ENCODE data around the gene ELAVL1.

DNA sequence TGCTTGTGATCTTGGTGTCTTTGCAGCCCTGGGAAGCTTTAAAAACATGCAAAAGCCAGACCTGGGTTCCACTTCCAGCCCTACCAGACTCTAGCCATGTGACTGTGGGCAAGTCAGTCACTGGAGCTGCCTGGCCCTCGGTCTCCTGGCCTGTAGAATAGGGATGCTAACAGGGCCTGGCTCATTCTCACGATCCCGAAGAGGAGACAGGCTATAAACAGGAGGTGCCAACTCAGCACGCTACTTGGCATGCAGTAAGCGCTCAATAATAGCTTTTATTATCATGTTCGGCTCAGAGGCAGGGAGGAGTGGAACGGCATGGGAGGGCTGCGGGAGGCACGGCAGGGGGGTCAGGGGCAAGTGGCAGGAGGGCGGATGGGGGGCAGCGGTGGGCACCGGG is 81.2 kb downstream of the ELAVL1 start:
- TF ChIP-seq YY1 (IDR thresholded peaks at IDR 0.05; ENCODE audit: insufficient read depth, insufficient read length) (no peak), ZNF274 (IDR thresholded peaks at IDR 0.05; ENCODE audit: low read depth, low read length) (no peak)

All from NT2/D1 (cell line).